ENCODE measurements around the gene MSL1. TPM values are rescaled to one million over a fixed set of nuclear protein-coding genes. Genes with fewer than 3 reads are reported as not detected.

Gene MSL1
- total RNA-seq, 1 experiment from 2014 or later, result 72.9 TPM

GRCh38 chr17:40097931-40098845 lies 23.6 kb upstream of the MSL1 start:
- H3K27ac ChIP-seq, result peak overlapping the region; percentile 72
- H3K27me3 ChIP-seq, result no peaks in the 10 kb centered on the region
- peak overlapping the region; percentile 32 for H3K4me3 ChIP-seq
- H3K9me3 ChIP-seq (replicated peaks), result no peaks in the 10 kb centered on the region
- H3K4me1 ChIP-seq, result peaks cover 20% of the 10 kb centered on the region
- H3K36me3 ChIP-seq, result no peaks in the 10 kb centered on the region
- no peak for DNase-seq

- H3K36me3 ChIP-seq, result no peaks in the 10 kb centered on the region
- H3K4me3 ChIP-seq, result peak overlapping the region; percentile 56
- H3K4me1 ChIP-seq, result peaks cover 20% of the 10 kb centered on the region
- no peaks in the 10 kb centered on the region for H3K27me3 ChIP-seq
- peak; percentile 98 to 99 for DNase-seq
- H3K9me3 ChIP-seq (replicated peaks), result no peaks in the 10 kb centered on the region
- peak overlapping the region; percentile 72 for H3K27ac ChIP-seq
These were observed 22.7 kb upstream of the MSL1 start for GRCh38 chr17:40098846-40099618.

- DNase-seq, result no peak
- Histone ChIP-seq H3K27me3 (no peaks in the 10 kb centered on the region), H3K4me3 (peak overlapping the region; percentile 56), H3K36me3 (no peaks in the 10 kb centered on the region), H3K9me3 (replicated peaks) (no peaks in the 10 kb centered on the region), H3K27ac (peak overlapping the region; percentile 72), H3K4me1 (peaks cover 20% of the 10 kb centered on the region)
These were observed 22.0 kb upstream of the MSL1 start for GRCh38 chr17:40099619-40100418.

GRCh38 chr17:40100419-40100668 lies 21.4 kb upstream of the MSL1 start, which contains the start of gene NR1D1:
NR1D1 (minus strand) TSS chr17:40100589; CDS start chr17:40100094, 495 bp downstream.
- H3K27me3 ChIP-seq, result no peaks in the 10 kb centered on the region
- H3K9me3 ChIP-seq (replicated peaks), result no peaks in the 10 kb centered on the region
- peak within 1 kb of the TSS; percentile 56 for H3K4me3 ChIP-seq
- no peak for DNase-seq
- H3K4me1 ChIP-seq, result peaks cover 20% of the 10 kb centered on the region
- H3K27ac ChIP-seq, result peak within 1 kb of the TSS; percentile 72
- no peaks in the 10 kb centered on the region for H3K36me3 ChIP-seq

GRCh38 chr17:40100669-40101366 lies 21.0 kb upstream of the MSL1 start:
- Histone ChIP-seq H3K36me3 (no peaks in the 10 kb centered on the region), H3K9me3 (replicated peaks) (no peaks in the 10 kb centered on the region), H3K27me3 (no peaks in the 10 kb centered on the region), H3K4me3 (peak overlapping the region; percentile 56), H3K27ac (peak overlapping the region; percentile 72), H3K4me1 (peaks cover 22% of the 10 kb centered on the region)
- peak; percentile 96 for DNase-seq

GRCh38 chr17:40101367-40102210 lies 20.2 kb upstream of the MSL1 start:
- no peak for DNase-seq
- Histone ChIP-seq H3K36me3 (no peaks in the 10 kb centered on the region), H3K27ac (peak overlapping the region; percentile 72), H3K4me3 (peak overlapping the region; percentile 56), H3K27me3 (no peaks in the 10 kb centered on the region), H3K4me1 (peaks cover 30% of the 10 kb centered on the region), H3K9me3 (replicated peaks) (no peaks in the 10 kb centered on the region)

- peaks cover 39% of the 10 kb centered on the region for H3K4me1 ChIP-seq
These were observed 18.6 kb upstream of the MSL1 start for GRCh38 chr17:40103071-40103661.

GRCh38 chr17:40103688-40104087 lies 18.1 kb upstream of the MSL1 start:
- Histone ChIP-seq H3K36me3 (no peaks in the 10 kb centered on the region), H3K4me3 (no peak overlapping the region), H3K9me3 (replicated peaks) (no peaks in the 10 kb centered on the region), H3K27me3 (no peaks in the 10 kb centered on the region), H3K4me1 (peaks cover 38% of the 10 kb centered on the region), H3K27ac (no peak overlapping the region)
- no peak for DNase-seq

More at GRCh38 chr17:40103071-40103661, 18.6 kb upstream of the MSL1 start:
- Histone ChIP-seq H3K36me3 (no peaks in the 10 kb centered on the region), H3K4me3 (no peak overlapping the region), H3K27ac (no peak overlapping the region), H3K9me3 (replicated peaks) (no peaks in the 10 kb centered on the region), H3K27me3 (no peaks in the 10 kb centered on the region)
- DNase-seq, result no peak

- H3K4me3 ChIP-seq, result no peak overlapping the region
- H3K27me3 ChIP-seq, result no peaks in the 10 kb centered on the region
- no peak for DNase-seq
- H3K4me1 ChIP-seq, result peaks cover 34% of the 10 kb centered on the region
- H3K27ac ChIP-seq, result no peak overlapping the region
- H3K36me3 ChIP-seq, result no peaks in the 10 kb centered on the region
- no peaks in the 10 kb centered on the region for H3K9me3 ChIP-seq (replicated peaks)
These were observed 16.9 kb upstream of the MSL1 start for GRCh38 chr17:40104594-40105486.

GRCh38 chr17:40105861-40106759 lies 15.7 kb upstream of the MSL1 start:
- H3K4me3 ChIP-seq, result peak overlapping the region; percentile 36
- peak; percentile 36 to 58 for DNase-seq
- H3K27ac ChIP-seq, result peak overlapping the region; percentile 92
- no peaks in the 10 kb centered on the region for H3K36me3 ChIP-seq
- H3K4me1 ChIP-seq, result peaks cover 43% of the 10 kb centered on the region
- H3K9me3 ChIP-seq (replicated peaks), result no peaks in the 10 kb centered on the region
- H3K27me3 ChIP-seq, result no peaks in the 10 kb centered on the region

- DNase-seq, result peak; percentile 79 to 82
- Histone ChIP-seq H3K4me1 (peaks cover 42% of the 10 kb centered on the region), H3K36me3 (no peaks in the 10 kb centered on the region)
These were observed 14.8 kb upstream of the MSL1 start for GRCh38 chr17:40106760-40107521.

More at GRCh38 chr17:40106760-40107521, 14.8 kb upstream of the MSL1 start:
- Histone ChIP-seq H3K27me3 (no peaks in the 10 kb centered on the region), H3K27ac (peak overlapping the region; percentile 92), H3K4me3 (peak overlapping the region; percentile 36), H3K9me3 (replicated peaks) (no peaks in the 10 kb centered on the region)
